ENCODE results near the gene EVPL. TPM values are rescaled to one million over a fixed set of nuclear protein-coding genes. Genes with fewer than 3 reads are reported as not detected.
"Not testable (repeated sequence)": the region's sequence is repeated elsewhere in the genome, so short reads cannot be mapped to it uniquely, and the experiment has no call there.

EVPL gene
- total RNA-seq, 1 donor from 2014 or later, result 31.9 TPM

- Mint-ChIP-seq H3K27ac (peak overlapping the region; percentile 93), H3K36me3 (peaks cover 47% of the 10 kb centered on the region), H3K9me3 (peaks cover 4% of the 10 kb centered on the region), H3K27me3 (no peaks in the 10 kb centered on the region), H3K4me1 (ENCODE audit: unreplicated experiment) (peaks cover 13% of the 10 kb centered on the region), H3K4me3 (peak overlapping the region; percentile 37)
- no peak for DNase-seq (ENCODE audit: extremely low spot score, unreplicated experiment)
- TF ChIP-seq CTCF (conservative IDR thresholded peaks at IDR 0.05), result no peak
Measured at GRCh38 chr17:76049836-76050537, 22.9 kb upstream of the EVPL start.

GRCh38 chr17:76049239-76049638, 22.1 kb upstream of the EVPL start:
- no peak for TF ChIP-seq CTCF (conservative IDR thresholded peaks at IDR 0.05)
- Mint-ChIP-seq H3K9me3 (peaks cover 4% of the 10 kb centered on the region), H3K27ac (peak overlapping the region; percentile 75), H3K36me3 (peaks cover 52% of the 10 kb centered on the region), H3K4me3 (no peak overlapping the region), H3K27me3 (no peaks in the 10 kb centered on the region), H3K4me1 (ENCODE audit: unreplicated experiment) (peaks cover 15% of the 10 kb centered on the region)
- DNase-seq (ENCODE audit: extremely low spot score, unreplicated experiment), result no peak

GRCh38 chr17:76048711-76049110, 21.6 kb upstream of the EVPL start:
- peak overlapping the region; percentile 75 for H3K27ac Mint-ChIP-seq
- no peak for TF ChIP-seq CTCF (conservative IDR thresholded peaks at IDR 0.05)
- H3K27me3 Mint-ChIP-seq, result no peaks in the 10 kb centered on the region
- DNase-seq (ENCODE audit: extremely low spot score, unreplicated experiment), result no peak
- H3K4me3 Mint-ChIP-seq, result peak overlapping the region; percentile 16
- peaks cover 18% of the 10 kb centered on the region for H3K4me1 Mint-ChIP-seq (ENCODE audit: unreplicated experiment)
- peaks cover 52% of the 10 kb centered on the region for H3K36me3 Mint-ChIP-seq
- peaks cover 4% of the 10 kb centered on the region for H3K9me3 Mint-ChIP-seq

GRCh38 chr17:76048025-76048605, 21.0 kb upstream of the EVPL start:
- peaks cover 4% of the 10 kb centered on the region for H3K9me3 Mint-ChIP-seq
- no peaks in the 10 kb centered on the region for H3K27me3 Mint-ChIP-seq
- peaks cover 52% of the 10 kb centered on the region for H3K36me3 Mint-ChIP-seq
- H3K4me3 Mint-ChIP-seq, result no peak overlapping the region
- TF ChIP-seq CTCF (conservative IDR thresholded peaks at IDR 0.05), result no peak
- peaks cover 18% of the 10 kb centered on the region for H3K4me1 Mint-ChIP-seq (ENCODE audit: unreplicated experiment)
- no peak for DNase-seq (ENCODE audit: extremely low spot score, unreplicated experiment)
- peak overlapping the region; percentile 75 for H3K27ac Mint-ChIP-seq

- H3K4me1 Mint-ChIP-seq (ENCODE audit: unreplicated experiment), result peaks cover 15% of the 10 kb centered on the region
- H3K4me3 Mint-ChIP-seq, result no peak overlapping the region
- no peak for TF ChIP-seq CTCF (conservative IDR thresholded peaks at IDR 0.05)
- no peaks in the 10 kb centered on the region for H3K9me3 Mint-ChIP-seq
- no peak overlapping the region for H3K27ac Mint-ChIP-seq
- H3K36me3 Mint-ChIP-seq, result peaks cover 51% of the 10 kb centered on the region
- no peaks in the 10 kb centered on the region for H3K27me3 Mint-ChIP-seq
- no peak for DNase-seq (ENCODE audit: extremely low spot score, unreplicated experiment)
Measured at GRCh38 chr17:76046064-76046463, 19.0 kb upstream of the EVPL start.

GRCh38 chr17:76044475-76045007, 17.4 kb upstream of the EVPL start:
- Mint-ChIP-seq H3K4me1 (ENCODE audit: unreplicated experiment) (peaks cover 15% of the 10 kb centered on the region), H3K27ac (peak overlapping the region; percentile 79), H3K4me3 (peak overlapping the region; percentile 34), H3K36me3 (peaks cover 49% of the 10 kb centered on the region)
- H3K9me3 Mint-ChIP-seq; H3K27me3 Mint-ChIP-seq; DNase-seq (ENCODE audit: extremely low spot score, unreplicated experiment): not testable (repeated sequence)

- peaks cover 49% of the 10 kb centered on the region for H3K36me3 Mint-ChIP-seq
- peak overlapping the region; percentile 79 for H3K27ac Mint-ChIP-seq
- DNase-seq (ENCODE audit: extremely low spot score, unreplicated experiment); H3K4me3 Mint-ChIP-seq; H3K27me3 Mint-ChIP-seq; H3K9me3 Mint-ChIP-seq: not testable (repeated sequence)
- H3K4me1 Mint-ChIP-seq (ENCODE audit: unreplicated experiment), result peaks cover 13% of the 10 kb centered on the region
Measured at GRCh38 chr17:76042868-76043267, 15.8 kb upstream of the EVPL start.

Data from type B pancreatic cell (in vitro differentiated cells).